Effector memory CD4-positive, alpha-beta T cell (primary cell): Measurements from ENCODE around the gene NACAD.
A peak's percentile ranks its signal among the peaks of the same experiment; 100 is the strongest.
"Not testable (repeated sequence)": the region's sequence is repeated elsewhere in the genome, so short reads cannot be mapped to it uniquely, and the experiment has no call there.

Experiments
- DNase-seq, 3 donors: peaks; one replicate each; pipeline ENCODE4 v3.0.0-alpha.2; 2020
- H3K27ac ChIP-seq: 2 replicates; pipeline ENCODE4 v1.7.0; 2013; ENCODE audit warnings: mild to moderate bottlenecking, low read length, moderate library complexity; ENCODE audit not compliant: insufficient read depth, poor library complexity, severe bottlenecking
- H3K27me3 ChIP-seq: replicated peaks from 2 replicates; pipeline ENCODE4 v1.7.0; 2013; ENCODE audit warnings: mild to moderate bottlenecking, low read length; ENCODE audit not compliant: insufficient read depth, control insufficient read depth, poor library complexity, severe bottlenecking
- H3K36me3 ChIP-seq: 2 replicates; pipeline ENCODE4 v1.7.0; 2013; ENCODE audit warnings: mild to moderate bottlenecking, low read length, moderate library complexity; ENCODE audit not compliant: control insufficient read depth, insufficient read depth
- H3K4me1 ChIP-seq: 2 replicates; pipeline ENCODE4 v1.7.0; 2013; ENCODE audit warnings: low read length, mild to moderate bottlenecking; ENCODE audit not compliant: control insufficient read depth, insufficient read depth, poor library complexity, severe bottlenecking
- H3K4me3 ChIP-seq: 2 replicates; pipeline ENCODE4 v1.7.0; 2013; ENCODE audit warnings: low read length, low read depth, mild to moderate bottlenecking; ENCODE audit not compliant: insufficient read depth, poor library complexity, severe bottlenecking
- H3K9me3 ChIP-seq: 2 replicates; pipeline ENCODE4 v1.7.0; 2013; ENCODE audit warnings: mild to moderate bottlenecking, low read length, moderate library complexity; ENCODE audit not compliant: control insufficient read depth

NACAD gene

DNA sequence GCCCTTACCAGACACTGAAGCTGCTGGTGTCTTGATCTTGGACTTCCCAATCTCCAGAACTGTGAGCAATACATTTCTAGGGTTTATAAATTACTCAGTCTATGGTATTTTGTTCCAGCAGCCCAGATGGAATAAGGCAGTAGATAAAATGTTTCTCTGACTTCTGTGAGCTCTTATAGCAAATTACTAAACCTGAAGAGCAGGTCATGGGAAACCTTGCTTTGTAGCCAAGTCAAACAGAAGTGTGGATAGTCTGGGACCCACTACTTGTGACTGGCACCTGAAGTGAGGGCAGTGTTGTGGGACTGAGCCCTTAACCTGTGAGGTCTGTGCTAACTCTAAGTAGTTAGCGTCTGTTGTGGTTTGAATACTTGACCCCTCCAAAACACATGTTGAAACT, 27.3 kb upstream of the NACAD start:
- H3K4me1 ChIP-seq, result peaks cover 7% of the 10 kb centered on the region

GRCh38 chr7:45114926-45115325, 26.2 kb upstream of the NACAD start:
- peaks cover 7% of the 10 kb centered on the region for H3K4me1 ChIP-seq
- H3K4me3 ChIP-seq, result no peak overlapping the region
- DNase-seq, result no peak
- no peaks in the 10 kb centered on the region for H3K9me3 ChIP-seq
- H3K27ac ChIP-seq, result no peak overlapping the region
- H3K36me3 ChIP-seq, result no peaks in the 10 kb centered on the region
- no peaks in the 10 kb centered on the region for H3K27me3 ChIP-seq

More for the DNA sequence above, 27.3 kb upstream of the NACAD start:
- H3K27ac ChIP-seq, result no peak overlapping the region
- H3K27me3 ChIP-seq, result no peaks in the 10 kb centered on the region
- H3K9me3 ChIP-seq, result no peaks in the 10 kb centered on the region
- no peak for DNase-seq
- no peaks in the 10 kb centered on the region for H3K36me3 ChIP-seq
- H3K4me3 ChIP-seq, result no peak overlapping the region

DNA sequence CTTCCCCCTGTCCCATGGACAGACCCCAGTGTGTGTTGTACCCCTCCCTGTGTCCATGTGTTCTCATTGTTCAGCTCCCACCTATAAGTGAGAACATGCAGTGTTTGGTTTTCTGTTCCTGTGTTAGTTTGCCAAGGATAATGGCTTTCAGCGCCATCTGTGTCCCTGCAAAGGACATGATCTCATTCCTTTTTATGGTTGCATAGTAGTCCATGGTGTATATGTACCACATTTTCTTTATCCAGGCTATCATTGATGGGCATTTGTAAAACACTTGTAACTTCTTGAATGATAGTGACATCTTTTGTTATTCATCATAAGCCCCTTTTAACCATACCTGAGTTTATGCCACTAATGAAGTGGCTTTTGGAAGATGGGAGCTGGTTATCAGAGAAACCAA, 25.5 kb upstream of the NACAD start:
- H3K27ac ChIP-seq, DNase-seq, H3K36me3 ChIP-seq, H3K9me3 ChIP-seq, H3K4me1 ChIP-seq, H3K27me3 ChIP-seq, H3K4me3 ChIP-seq: not testable (repeated sequence)

- no peak for DNase-seq
- H3K4me3 ChIP-seq, result no peak overlapping the region
- H3K4me1 ChIP-seq, result peaks cover 24% of the 10 kb centered on the region
- H3K27ac ChIP-seq, result no peak overlapping the region
- no peaks in the 10 kb centered on the region for H3K9me3 ChIP-seq
- peaks cover 16% of the 10 kb centered on the region for H3K36me3 ChIP-seq
- no peaks in the 10 kb centered on the region for H3K27me3 ChIP-seq
Observed at GRCh38 chr7:45112648-45113047, 23.9 kb upstream of the NACAD start.

GRCh38 chr7:45111298-45112223, 22.8 kb upstream of the NACAD start, which contains the start of gene TBRG4:
Gene TBRG4 (minus strand): TSS chr7:45111697. CDS start chr7:45109237, 2,460 bp downstream.
- Histone ChIP-seq H3K27ac (peak within 1 kb of the TSS; percentile 96), H3K4me3 (peak within 1 kb of the TSS; percentile 67), H3K4me1 (peaks cover 30% of the 10 kb centered on the region), H3K9me3 (no peaks in the 10 kb centered on the region), H3K27me3 (no peaks in the 10 kb centered on the region), H3K36me3 (peaks cover 26% of the 10 kb centered on the region)
- peak; percentile 85 to 90 (median 88) for DNase-seq

DNA sequence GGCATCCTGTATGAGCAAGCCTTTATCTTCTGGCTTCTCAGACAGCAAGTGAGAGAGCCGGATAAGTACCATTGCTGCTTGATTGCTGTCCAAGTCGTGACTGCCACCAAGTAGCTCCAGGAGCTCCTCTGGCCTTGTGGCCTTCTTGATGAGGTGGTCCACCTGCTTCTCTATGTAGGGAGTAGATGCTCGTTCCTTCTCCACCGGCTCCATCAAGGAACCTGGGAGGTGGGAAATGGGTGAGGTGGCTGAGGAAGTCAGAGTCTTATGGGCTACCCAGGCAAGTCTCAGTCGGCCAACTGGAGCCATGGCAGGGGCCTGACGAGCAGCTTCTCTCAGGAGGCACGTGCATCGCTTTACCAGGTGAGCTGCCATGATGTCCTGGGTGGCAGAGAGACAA, 20.1 kb upstream of the NACAD start:
- H3K36me3 ChIP-seq, result peaks cover 53% of the 10 kb centered on the region
- no peaks in the 10 kb centered on the region for H3K9me3 ChIP-seq
- H3K27ac ChIP-seq, result no peak overlapping the region
- H3K27me3 ChIP-seq, result no peaks in the 10 kb centered on the region
- H3K4me1 ChIP-seq, result peaks cover 30% of the 10 kb centered on the region
- no peak for DNase-seq
- no peak overlapping the region for H3K4me3 ChIP-seq

- no peaks in the 10 kb centered on the region for H3K9me3 ChIP-seq
- H3K27ac ChIP-seq, result no peak overlapping the region
- H3K4me1 ChIP-seq, result peaks cover 30% of the 10 kb centered on the region
- peaks cover 68% of the 10 kb centered on the region for H3K36me3 ChIP-seq
- no peak overlapping the region for H3K4me3 ChIP-seq
- no peaks in the 10 kb centered on the region for H3K27me3 ChIP-seq
- DNase-seq, result no peak
Observed at GRCh38 chr7:45107356-45107755, 18.6 kb upstream of the NACAD start.

DNA sequence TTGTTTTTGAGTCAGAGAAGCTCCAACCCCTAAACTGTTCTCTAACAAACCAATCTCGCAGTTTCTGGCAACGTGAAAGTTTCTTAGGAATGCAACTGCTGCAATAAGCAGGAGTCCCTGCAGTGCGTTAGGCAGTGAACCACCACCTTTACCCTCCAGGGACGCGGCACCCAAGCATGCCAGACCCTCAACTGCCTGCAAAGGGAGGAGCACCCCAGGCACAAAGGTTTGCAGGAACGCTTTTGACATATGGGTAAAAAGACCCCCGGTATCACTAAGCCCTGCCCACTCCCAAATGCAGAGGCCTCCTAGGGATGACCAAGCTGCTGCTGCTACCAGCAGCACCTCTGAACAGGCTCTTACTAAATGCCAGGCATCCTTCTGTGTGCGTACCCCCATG, 18.1 kb upstream of the NACAD start:
- DNase-seq, result no peak
- Histone ChIP-seq H3K9me3 (no peaks in the 10 kb centered on the region), H3K4me3 (no peak overlapping the region), H3K27ac (no peak overlapping the region), H3K4me1 (peaks cover 25% of the 10 kb centered on the region), H3K36me3 (peaks cover 73% of the 10 kb centered on the region), H3K27me3 (no peaks in the 10 kb centered on the region)

DNA sequence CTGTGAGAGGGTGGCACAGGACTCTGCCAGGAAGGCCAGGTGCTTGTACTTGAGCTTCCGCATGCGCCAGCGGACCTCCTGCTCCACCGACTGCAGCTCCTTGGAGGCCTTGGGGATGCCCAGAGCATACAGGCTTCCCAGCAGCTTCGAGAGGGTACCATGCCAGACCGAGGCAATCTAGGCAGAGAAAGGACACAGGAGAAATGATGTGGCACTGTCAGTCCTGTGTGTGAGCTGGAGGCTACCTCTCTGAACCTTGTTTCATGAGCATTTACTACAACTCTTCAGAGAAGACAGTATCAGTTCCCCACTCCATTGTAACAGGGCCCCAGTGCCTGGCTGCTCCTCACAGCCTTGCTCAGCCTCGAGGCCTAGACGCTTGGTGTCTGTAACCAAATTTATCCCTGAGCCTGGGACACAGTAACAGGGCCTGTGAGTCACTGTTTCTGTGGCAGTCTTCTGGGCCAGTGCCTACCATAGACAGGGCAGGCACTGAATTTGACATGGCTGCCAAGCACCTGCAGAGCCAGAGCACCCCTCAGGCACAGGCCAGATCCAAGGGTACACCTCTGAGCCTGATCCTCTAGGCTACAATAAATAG, 16.9 kb upstream of the NACAD start:
- Histone ChIP-seq H3K4me1 (peaks cover 23% of the 10 kb centered on the region), H3K36me3 (peaks cover 85% of the 10 kb centered on the region), H3K27me3 (no peaks in the 10 kb centered on the region)

More for the DNA sequence above, 16.9 kb upstream of the NACAD start:
- Histone ChIP-seq H3K4me3 (no peak overlapping the region), H3K27ac (no peak overlapping the region), H3K9me3 (no peaks in the 10 kb centered on the region)
- DNase-seq, result no peak
